Colon (tissue), 2 donors: Measurements from ENCODE around the gene NRP2.

Experiments used
- FAIRE-seq: peaks from 2 replicates; lab custom pipeline; 2012; peaks lifted over from hg19 to GRCh38; lab: Jason Lieb, UNC
- donor health status: control.
- donor health status: control.

The NRP2 gene, protein sequence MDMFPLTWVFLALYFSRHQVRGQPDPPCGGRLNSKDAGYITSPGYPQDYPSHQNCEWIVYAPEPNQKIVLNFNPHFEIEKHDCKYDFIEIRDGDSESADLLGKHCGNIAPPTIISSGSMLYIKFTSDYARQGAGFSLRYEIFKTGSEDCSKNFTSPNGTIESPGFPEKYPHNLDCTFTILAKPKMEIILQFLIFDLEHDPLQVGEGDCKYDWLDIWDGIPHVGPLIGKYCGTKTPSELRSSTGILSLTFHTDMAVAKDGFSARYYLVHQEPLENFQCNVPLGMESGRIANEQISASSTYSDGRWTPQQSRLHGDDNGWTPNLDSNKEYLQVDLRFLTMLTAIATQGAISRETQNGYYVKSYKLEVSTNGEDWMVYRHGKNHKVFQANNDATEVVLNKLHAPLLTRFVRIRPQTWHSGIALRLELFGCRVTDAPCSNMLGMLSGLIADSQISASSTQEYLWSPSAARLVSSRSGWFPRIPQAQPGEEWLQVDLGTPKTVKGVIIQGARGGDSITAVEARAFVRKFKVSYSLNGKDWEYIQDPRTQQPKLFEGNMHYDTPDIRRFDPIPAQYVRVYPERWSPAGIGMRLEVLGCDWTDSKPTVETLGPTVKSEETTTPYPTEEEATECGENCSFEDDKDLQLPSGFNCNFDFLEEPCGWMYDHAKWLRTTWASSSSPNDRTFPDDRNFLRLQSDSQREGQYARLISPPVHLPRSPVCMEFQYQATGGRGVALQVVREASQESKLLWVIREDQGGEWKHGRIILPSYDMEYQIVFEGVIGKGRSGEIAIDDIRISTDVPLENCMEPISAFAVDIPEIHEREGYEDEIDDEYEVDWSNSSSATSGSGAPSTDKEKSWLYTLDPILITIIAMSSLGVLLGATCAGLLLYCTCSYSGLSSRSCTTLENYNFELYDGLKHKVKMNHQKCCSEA

DNA sequence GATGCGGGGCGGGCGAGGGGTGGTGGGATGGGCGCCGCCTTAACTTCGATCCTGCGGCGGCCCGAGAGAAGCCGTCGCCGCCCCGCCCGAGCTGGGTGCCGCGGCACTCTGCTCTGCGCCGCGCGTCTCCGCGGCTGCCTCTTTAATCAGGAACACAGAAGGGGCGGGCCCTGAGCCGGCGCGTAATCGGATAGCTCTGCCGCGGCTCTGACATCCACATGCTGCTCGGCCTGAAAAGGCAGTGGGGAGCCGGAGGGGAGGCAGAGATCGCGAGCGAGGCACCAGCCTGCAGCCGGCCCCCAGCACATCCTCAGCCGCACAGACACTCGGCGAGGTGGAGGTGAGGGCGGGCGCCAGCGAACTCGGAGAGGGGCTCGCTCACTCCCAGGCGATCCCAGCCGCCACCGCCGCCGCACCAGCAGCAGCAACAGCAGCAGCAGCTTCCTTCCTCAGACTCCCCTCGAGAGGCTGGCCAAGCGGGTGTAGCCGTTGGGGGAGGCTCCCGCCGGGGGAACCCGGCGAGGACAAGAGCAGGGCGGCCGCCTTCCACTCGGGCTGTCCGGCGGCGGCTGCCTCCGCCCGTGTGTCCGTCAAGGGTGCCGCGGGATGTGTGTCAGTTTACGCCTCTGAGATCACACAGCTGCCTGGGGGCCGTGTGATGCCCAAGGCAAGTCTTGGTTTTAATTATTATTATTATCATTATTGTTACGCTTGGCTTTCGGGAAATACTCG is at the start of gene NRP2:
NRP2 (plus strand) TSS at position 263 of the 732 bp plus-strand sequence. CDS start 790 bp downstream, outside the sequence.
- FAIRE-seq = no peak

DNA sequence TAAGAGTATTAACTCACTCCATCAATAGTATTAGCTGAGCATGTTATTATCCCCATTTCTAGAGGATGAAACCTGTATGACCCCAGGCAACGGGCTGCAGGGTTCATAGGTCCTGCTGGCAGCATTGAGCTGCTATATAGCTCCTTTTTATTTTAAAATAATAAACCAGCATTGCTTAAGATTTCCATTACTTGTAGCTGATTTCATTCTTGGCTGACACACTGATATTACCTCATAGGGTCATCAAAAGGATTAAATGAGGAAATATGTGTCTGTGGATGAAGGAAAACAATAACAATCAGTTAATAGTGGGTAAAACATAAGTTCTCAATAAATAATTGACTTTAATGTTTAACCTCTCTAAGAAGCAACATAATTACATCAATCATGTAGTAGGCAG is 48.3 kb upstream of the NRP2 start:
- no peak for FAIRE-seq

DNA sequence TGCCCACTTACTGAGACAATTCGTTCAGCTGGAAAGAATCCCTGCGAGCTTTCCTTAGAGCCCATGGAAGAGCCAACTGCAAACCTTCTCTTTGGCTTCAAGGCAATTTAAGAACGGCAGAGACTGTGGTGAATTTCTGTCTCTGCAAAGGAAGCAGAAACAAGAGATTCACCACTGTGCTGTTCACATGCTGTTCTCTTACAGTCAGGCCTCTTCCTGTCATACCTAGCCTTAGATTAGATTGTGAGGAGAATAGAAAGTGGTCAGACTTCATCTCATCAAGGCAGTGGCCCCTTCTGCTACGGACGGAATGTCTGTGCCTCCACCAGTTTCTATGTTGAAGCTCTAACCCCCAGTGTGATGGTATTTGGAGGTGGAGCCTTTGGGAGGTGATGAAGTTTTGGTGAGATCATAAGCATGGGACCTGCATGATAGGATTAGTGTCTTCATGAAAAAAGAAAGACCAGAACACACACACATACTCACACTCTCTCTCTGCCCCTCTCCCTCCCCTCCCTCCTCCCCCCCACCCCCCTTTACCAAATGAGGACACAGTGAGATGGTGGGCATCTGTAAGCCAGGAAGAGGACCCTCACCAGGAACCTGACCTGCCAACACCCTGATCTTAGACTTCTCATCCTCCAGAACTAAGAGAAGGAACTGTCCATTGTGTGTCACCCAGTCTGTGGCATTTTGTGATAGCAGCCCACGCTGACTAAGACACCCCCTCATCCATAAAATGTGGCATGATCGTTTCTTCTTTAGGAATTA is 45.6 kb upstream of the NRP2 start:
- FAIRE-seq = no peak

DNA sequence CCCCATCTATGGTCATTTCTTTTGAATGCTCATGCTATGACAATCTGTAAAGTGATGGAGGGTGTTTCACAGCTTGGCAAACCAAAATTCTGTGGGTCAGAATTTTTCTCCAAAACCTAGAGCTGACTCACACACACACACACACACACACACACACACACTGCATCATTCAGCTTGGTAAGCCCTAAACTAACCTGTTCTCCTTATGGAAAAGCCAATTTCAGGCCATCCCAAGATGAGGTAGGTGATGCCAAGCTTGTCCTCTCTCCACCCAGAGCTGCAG is 45.0 kb upstream of the NRP2 start:
- no peak for FAIRE-seq

DNA sequence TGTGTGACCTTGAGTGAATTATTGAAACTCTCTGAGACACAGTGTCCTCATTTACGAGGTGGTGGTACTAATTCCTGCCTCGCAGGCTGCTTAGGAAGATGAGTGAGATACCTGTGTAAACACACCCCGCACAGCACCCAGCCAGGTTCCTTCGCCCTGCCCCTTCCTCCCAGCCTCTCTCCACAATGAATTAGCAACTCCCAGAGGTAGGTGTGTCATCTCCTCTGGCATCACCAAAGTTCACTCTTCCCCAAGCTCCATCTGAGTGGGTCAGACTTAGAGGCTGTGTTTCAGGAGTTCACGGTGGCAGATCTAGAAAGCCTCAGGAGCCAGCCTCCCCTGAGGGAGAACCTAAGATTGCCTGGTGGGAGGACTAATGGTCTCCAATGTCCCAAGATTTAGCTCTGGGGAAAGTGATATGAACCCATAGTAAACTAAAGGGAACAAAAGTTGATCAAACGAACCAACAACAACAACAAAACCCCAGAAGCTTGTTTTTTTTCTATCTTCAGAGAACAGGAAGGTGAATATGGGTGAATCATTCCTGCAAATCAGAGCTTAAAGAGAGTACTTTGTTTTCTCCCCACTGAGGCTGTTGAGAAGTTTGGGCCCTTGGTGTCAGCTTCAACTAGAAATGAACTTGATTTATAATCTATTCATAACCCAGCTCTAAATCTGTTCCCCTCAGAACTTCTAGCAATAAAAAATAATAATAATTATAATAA is 44.4 kb upstream of the NRP2 start:
- FAIRE-seq = no peak

DNA sequence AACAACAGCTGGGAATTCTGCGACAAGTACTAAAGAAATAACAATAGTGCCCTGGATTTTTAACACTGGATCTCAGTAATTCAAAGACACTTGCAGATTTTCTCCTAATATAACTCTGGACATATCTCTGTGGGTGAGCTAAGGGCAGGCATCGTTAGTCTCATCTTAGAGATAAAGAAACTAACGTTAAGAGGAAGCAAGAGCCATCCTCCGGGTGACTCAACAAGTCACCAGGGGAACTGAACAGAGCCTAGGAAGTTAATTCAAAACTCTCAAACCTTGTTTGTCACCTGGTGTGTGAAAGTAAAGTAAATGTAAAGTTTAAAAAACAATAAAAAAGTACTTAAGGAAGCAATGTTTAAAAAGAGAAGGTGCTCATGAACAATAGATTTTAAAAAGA is 41.6 kb upstream of the NRP2 start:
- FAIRE-seq = no peak

DNA sequence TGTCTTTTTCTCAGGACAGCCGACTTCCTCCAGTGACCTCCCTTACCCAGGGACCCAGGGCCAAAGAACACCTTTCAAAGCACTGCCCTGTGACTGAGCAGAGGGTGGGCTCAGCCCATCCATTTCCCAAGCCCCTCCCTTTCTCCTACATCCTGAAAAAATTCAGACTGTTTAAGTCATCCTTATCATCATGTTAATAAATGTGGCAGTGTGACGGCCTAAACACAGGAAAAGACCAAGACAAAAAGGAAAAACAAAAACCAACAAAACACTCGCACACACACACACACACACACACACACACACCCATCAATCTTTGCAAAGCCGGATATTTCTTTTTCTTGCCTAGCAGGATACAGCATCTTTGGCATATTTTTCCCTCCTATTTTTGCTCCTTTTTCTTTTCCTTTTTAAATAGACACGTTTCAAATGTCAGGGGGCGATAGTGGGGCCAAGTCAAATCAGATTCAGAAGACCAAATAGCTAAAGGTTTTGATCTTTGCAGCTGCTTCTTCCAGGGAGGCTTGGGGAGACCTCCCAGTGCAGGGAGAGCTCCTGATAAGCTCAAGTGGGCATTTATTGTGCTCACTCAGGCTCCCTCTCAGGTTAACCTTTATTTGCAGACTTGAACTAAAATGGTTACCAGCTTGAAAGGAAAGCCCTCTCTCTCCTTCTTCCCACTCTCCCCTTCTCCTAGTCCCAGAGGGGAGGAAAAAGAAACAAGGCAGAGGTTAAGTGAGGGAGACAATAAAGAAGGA is 39.5 kb upstream of the NRP2 start:
- no peak for FAIRE-seq

DNA sequence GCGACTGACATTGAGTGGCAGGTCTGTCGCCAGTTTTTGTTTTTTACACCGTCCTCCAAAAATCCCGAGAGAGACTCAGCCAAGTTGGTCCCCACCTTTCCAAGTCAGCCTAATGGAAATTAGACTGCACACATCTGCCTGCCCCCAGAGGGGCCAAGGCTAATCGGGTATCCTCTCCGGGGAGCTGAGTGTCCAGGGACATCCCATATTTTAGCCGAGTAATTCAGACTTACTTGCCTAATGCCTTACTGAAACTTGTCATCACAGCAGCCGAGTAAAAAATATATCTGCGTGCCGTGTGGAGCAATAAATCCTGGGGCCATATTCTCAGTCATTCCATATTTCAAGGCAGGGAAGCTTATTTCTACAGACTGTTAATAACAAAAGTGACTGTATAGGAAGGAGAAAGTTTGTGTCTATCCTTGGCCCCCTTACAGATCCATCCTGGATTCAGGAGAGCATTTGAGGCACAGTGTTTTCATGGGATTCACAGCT is 38.9 kb upstream of the NRP2 start:
- FAIRE-seq = no peak

DNA sequence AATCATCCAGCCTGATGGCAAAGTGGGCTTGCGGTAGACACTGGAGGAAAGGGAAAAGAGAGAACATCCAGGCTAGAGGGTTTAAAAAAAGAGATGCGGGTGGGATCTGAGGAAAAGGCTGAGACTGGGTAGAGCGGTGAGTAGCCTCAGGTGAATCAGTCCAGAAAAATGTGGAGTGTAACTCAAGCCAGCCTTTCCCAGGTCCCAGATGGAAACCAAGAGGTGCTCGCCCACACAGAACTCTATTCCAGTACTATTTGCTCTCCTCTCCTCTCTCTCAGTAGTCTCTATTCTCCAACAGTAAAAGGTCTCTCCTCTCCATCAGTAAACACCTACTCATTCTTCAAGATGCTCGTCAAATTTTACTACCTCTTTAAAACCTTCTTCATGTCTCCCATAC is 38.3 kb upstream of the NRP2 start:
- FAIRE-seq = no peak

DNA sequence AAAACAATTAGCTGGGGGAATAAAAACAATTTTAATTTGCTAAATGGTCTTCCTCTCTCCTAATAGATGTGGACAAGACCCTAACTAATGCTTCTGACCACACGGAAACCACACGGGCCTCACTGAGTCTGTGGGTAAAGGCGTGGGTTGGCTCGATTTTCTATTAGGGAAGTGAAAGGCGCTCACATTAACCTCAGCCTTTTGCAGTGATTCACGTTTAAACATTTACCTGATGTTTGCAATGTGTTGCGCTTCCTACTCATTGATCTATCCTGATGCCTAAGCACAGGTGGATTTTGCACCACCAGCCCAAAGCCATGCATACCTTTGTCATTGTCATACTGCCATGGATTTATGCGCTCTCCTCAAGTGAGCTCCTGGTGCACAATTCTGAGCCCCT is 35.6 kb upstream of the NRP2 start:
- no peak for FAIRE-seq

DNA sequence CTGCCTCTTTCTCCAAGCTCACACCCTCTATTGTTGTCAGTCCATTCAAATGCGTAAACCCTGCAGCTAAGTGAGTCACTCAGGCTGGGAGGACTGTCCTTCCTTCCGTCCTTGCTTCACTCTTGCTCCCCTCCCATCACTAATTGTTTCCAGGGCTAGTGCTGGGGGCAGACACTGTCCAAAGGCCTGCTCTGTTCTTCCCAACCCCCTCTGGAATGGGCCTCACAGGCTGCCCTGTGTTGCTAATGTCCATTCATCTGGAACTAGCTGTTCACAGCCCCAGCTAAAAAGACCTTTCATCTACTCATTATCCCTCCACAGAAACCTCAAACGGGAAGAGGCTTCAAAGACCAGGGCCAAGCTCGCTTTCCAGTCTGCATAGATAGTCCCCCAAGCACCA is 31.9 kb upstream of the NRP2 start:
- no peak for FAIRE-seq

DNA sequence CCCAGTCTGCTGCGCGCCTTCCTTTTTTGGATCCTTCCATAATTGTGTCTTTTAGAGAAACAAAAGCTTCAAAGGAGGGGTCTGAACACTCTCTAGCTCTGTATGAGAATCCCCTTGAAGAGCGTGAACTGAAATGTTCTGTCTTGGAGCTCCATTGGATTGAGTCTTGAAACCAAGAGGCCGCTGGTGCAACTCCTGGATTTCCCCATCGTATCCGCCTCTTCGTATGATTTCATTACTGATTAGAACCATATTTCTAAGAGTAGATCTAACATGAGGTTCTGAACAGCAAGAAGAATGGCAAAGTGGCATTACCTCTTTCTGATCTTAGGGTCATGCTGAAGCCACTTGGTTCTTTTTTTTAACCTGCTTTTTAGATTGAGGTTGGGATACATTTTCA is 31.4 kb upstream of the NRP2 start:
- no peak for FAIRE-seq

DNA sequence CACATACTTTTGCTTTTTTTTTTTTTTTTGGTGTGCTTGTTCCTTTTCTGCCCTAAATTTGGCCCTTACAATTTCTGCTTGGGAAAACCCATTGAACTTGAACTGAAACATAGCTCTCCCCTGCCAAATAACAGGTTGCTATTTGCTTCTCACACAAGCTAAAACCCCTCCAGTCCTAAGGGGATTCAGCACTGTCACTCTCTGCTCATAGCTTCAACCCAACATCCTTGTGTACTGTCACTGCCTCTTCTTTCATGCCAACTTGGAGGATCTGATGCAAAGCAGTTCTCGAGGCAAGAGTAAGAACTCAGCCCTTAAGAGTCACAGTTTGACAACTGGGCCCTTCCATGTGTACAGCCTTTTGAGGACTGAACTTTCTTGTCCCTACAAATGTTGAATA is 30.6 kb upstream of the NRP2 start:
- no peak for FAIRE-seq

DNA sequence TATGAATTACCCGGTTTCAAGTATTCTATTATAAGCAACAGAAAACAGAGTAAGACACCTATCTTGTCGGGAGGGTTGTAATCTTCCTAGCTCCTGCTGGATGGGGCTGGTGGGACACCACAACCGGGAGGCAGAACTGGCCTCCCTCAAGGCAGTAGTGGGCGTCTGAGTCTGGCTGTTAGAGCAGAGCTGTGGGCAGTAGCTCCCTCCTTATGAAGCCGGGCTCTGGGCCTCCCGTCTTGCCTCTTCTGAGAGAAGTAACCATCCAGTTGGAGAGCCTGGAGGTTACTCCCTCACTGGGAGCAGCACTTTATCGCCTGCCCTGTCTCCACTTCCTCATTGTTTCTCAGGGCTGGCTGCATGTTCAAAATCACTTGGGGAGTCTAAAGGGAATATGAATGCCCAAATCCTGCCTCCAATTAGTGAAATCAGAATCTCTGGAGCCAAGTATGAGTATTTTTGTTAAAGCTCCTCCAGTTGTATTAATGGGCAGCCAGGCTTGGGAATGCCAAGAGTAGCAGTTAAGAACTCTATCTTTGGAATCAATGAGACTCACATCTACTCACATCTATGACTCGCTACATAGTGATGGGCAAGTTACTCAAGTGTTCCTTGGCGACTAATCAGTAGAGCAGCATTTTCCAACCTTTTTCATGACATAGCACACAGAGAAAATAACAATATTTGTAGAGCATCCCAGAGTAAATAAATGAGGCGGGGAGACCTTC is 27.3 kb upstream of the NRP2 start:
- FAIRE-seq = no peak

DNA sequence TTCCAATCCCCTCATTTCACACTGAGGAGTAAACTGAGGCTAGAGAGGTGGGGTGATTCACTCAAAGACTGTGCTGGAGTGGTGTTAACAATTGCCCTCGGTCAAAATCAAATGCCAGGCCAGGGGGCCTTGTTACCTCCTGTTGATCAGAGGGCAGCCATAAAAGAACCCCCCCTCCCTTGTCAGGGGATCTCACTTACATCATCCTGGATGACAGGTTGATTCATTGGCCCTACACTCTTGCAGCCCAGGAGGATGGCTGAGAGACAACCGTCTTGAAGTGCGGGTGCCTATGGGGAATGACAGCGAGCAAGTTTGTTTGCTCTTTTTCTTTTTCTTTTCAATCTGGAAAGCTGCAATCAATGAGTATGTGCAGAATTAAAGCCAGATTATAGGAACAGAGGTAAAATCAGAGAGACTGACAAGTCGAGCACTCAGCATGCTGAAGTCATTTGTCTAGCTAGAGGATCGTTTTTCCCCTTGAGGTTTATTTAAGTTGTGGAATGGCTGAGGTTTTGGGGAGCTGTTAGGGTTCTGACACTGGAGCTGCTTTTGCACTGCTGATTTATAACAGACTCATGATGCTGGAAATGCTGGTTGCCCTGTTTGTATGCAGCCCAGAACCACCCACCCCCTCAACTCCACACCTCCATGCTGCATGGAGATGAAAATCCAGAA is 26.4 kb upstream of the NRP2 start:
- no peak for FAIRE-seq

DNA sequence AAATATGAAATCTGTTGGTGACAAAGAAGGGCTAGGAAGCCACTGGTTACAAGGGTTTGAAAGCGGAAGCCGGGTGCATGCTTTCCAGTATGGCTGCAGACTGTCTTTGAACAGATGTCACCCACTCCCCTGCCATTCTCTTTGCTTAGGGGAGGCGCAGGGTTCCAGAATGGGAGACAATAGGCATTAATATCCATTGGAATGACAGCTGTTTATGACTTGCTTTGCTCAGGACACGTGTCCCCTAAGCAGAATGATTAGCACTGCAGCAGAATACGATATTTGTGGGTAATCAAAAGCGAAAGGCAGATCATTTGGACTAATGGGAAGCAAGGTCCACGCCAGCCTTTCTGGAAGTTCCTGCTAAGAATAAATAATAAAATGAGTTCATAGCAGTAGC is 25.8 kb upstream of the NRP2 start:
- no peak for FAIRE-seq

DNA sequence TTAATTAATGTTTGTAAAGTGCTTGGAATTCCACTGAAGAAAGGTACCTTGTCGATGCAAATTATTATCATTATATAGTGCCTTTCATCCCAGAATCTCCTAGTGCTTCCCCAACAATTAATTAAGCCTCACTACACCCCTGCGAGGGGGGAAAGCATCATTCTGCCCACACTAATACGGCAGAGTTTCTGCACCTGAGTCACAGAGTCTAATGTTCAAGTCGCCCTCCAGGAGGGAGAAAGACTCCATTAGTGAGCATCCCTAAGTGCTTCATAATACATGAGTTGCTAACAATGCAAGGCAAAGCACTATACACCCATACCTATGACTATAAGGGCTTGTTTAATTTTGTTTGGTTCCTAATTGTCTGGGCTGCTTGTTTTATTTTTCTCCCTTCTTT is 25.4 kb upstream of the NRP2 start:
- FAIRE-seq = no peak

DNA sequence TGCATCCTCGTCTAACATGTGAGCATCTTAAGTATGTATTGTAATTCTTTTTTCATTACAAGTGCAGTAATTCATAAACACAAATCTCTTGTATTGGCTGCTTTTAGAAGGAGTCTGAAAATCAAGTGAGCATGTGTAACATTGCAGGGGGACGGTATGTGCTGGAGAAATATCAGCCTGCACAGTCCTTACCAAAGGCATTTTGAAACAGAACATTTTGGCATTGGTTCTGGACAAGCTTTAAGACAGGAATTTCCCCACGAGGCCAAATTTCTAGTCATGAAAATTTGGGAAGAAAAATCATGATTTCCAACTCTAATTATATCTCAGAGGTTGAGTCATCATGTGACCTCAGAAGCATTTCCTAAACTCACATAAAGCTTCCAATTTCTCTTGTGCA is 24.7 kb upstream of the NRP2 start:
- FAIRE-seq = no peak

DNA sequence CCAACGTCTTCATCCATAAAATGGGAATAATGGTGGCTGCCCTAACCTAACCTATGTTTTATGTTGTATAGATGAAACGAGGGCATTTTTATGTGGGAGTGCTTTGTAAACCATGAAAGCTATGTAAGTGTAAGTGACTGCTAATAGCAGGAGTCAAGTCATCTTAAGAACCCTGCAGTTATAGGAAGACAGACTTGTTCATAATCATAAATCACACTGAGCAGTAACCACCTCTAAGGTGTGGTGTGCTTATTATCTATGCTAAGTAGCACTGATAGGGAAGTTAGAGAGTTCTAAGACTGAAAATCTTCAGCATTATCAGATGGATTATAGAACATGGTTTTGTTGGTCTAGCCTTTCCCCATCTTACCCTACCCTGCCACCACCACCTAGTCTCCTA is 24.2 kb upstream of the NRP2 start:
- no peak for FAIRE-seq
